HEK293T (cell line): Measurements from ENCODE around the gene BNIP5.

ENCODE experiments used
- BHLHE40 ChIP-seq: fragments of 450-650 bp; IDR thresholded peaks from 2 replicates; pipeline ENCODE4 v1.6.1; 2016; ENCODE audit warnings: mild to moderate bottlenecking, moderate library complexity, borderline replicate concordance
- L3MBTL2 ChIP-seq: fragments of 450-650 bp; conservative IDR thresholded peaks from 2 replicates; pipeline ENCODE4 v1.6.1; 2016; ENCODE audit warnings: mild to moderate bottlenecking
- SP1 ChIP-seq: fragments of 450-650 bp; IDR thresholded peaks from 2 replicates; pipeline ENCODE4 v1.6.1; 2017
- SUZ12 ChIP-seq: fragments of 450-650 bp; IDR thresholded peaks from 2 replicates; pipeline ENCODE4 v1.6.1; 2016; ENCODE audit warnings: mild to moderate bottlenecking

DNA sequence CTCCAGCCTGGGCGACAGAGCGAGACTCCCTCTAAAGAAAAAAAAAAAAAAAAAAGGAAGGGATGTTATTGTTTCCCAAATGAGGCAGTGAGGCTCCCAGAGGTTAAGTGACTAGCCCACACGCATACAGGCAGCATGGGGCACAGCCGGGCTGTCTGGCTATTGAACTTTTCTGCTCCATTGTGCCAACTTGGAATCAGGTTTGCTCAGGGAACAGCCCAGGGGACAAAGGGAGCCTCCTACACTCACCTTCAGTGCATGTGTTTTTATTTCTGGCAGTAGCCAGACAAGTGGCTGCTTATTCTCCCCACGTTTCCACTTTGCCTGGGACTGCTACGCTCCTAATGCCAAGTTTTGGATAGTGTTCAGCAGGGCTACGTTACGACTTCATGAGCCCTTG, 40.1 kb upstream of the BNIP5 start:
- no peak for TF ChIP-seq BHLHE40
- TF ChIP-seq SUZ12: no peak
- TF ChIP-seq SP1: no peak
- no peak for TF ChIP-seq L3MBTL2
